ENCODE measurements around the gene MPIG6B.

Gene MPIG6B

GRCh38 chr6:31722173-31722572, 1.0 kb upstream of the MPIG6B start:
- DNase-seq = no peak

- no peak for DNase-seq
Observed at GRCh38 chr6:31723980-31724691, 963 bp downstream of the MPIG6B start.

- no peak for DNase-seq
Observed at GRCh38 chr6:31725502-31726350, 2.6 kb downstream of the MPIG6B start.

- DNase-seq = no peak
Observed at GRCh38 chr6:31727034-31727716, 4.0 kb downstream of the MPIG6B start.

GRCh38 chr6:31727717-31728671, 4.8 kb downstream of the MPIG6B start:
- DNase-seq = no peak

DNA sequence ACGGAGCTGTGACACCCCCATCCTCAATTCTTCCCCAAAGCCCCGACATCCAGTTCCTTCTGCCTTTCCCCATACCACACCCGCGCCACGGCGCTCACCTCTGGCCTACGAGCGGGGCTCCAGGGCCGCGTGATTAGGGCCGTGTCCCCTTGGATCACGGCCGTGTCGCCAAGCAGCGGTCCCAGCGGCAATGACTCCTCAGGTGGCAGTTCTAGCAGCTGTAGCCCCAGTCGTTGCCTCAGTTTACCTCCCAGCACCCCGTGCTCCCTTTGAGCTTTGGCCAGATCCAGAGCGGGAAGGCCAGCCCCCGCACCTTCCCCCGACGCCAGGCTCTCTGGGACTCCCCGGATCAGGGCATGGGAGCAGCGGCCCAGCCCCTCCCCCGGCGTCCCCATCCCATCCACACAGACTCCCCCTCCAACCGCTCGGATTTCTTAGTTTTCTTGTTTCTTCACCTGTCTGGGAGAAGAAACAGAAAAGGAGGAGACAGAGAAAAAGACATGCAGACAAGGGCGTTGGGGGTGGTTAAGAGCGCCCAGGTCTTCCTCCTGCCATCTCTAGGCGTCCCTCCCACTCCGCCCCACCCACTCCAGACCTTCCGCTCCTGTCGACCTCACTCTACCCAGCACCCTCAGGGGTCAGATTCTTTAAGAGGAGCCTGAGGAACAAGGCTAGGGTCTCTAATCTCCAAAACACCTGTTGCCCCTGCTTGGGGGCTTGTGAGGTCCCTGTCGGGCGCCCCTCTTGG, 5.8 kb downstream of the MPIG6B start, which contains the start of gene DDAH2:
DDAH2 (minus strand) TSS at position 533 of the 748 bp plus-strand sequence; CDS start at position 395, 138 bp downstream.
- no peak for DNase-seq

DNA sequence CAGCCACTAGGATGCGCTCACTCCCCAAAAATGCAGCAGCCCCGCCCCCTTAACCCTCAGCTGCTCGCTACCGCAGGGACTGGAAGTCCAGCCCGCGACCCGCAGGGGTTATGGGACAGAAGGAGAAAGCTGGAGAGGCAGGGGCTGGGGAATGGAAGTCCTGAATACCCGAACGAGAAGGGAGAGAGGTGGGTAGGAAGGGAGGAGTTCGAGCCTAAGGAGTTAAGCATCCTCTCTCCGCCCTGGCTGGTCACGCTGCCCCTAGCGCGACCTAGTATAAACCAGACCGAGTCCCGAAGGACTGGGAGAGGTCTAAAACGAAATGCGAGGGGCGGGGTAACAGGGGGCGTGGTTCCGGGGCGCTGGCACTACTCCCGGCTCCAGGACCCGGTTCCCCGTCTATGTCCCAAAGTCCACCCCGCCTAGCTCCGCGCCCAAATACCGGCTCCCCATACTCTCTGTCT, 6.4 kb downstream of the MPIG6B start:
- peak; percentile 71 for DNase-seq

- peak; percentile 56 for DNase-seq
Observed at GRCh38 chr6:31729979-31730630, 6.9 kb downstream of the MPIG6B start.

DNA sequence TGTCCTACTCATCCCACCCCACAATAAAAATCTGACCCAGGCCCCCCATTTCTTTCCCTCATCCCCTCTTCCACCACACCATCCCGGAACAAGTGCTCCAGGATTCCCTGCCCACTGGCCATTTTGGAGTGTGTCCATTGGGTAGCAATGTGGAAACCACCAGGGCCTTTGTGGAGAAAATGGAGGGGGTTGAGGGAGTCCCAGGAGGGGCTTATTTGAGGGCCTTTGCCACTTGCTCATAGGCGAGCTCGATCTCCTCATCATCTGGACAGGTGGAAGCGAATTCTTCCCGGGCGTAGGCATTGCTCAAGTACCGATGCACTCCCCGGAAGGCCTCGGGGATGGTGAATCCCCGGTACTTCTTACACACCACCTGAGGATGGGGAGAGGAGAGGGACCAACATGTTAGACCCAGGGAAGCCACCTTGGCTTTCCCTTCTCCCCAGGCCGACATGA, 7.5 kb downstream of the MPIG6B start:
- no peak for DNase-seq

DNA sequence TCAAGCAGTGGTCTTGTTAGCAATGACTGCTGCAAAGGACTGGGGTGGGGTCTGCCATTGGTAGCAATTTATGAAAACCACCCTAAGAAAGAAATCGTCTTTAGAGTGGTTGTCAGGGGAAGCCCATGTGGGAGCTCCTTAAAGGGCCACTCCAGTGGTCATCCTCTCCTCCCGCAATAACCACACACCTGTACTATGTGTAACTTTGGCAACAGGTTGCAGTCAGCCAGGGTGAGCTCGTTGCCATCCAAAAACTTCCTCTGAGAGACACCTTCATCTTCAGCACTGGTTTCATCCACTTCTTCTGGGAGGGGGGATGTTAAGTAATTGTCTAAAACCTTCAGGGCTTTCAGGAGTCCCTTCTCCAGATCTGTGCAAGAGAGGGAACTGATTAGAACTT, 8.9 kb downstream of the MPIG6B start:
- DNase-seq = no peak

- no peak for DNase-seq
Observed at GRCh38 chr6:31733734-31734133, 10.6 kb downstream of the MPIG6B start.

DNA sequence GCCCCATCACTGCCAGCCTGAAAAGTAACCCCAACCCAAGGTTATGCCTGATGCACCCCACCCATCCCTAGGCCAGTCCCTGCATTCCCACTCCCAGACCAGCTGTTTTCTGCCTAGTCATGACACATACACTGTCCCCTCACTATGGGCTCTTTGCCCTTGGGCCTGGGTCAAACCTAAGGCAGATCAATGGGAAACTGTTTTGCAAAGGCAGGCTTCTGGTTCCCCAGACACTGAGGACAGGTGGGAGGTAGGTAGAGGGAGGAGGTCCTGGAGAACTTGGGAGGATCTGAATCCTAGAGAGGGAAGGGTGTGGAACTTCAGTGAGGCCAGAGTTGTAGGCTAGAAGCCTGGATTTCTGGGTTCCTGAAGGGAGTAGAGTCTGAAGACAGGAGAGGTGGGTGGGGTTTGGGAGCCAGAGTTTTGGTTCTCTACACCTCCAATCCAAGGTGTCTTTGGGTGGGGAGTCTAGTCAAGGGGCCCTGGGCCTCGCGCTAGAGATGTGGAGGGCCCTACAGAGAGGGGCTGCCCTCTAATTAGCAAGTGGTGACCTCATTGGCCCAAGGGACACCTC, 11.2 kb downstream of the MPIG6B start:
- no peak for DNase-seq

- peak; percentile 37 for DNase-seq
Observed at GRCh38 chr6:31734821-31735406, 11.7 kb downstream of the MPIG6B start.

- DNase-seq = peak; percentile 67
Observed at GRCh38 chr6:31736021-31736767, 13.0 kb downstream of the MPIG6B start, which contains the start of gene CLIC1. TSS of gene CLIC1 (minus strand) at chr6:31736530. CDS start at chr6:31736300, 230 bp downstream.

- no peak for DNase-seq
Observed at GRCh38 chr6:31736768-31737314, 13.7 kb downstream of the MPIG6B start.

DNA sequence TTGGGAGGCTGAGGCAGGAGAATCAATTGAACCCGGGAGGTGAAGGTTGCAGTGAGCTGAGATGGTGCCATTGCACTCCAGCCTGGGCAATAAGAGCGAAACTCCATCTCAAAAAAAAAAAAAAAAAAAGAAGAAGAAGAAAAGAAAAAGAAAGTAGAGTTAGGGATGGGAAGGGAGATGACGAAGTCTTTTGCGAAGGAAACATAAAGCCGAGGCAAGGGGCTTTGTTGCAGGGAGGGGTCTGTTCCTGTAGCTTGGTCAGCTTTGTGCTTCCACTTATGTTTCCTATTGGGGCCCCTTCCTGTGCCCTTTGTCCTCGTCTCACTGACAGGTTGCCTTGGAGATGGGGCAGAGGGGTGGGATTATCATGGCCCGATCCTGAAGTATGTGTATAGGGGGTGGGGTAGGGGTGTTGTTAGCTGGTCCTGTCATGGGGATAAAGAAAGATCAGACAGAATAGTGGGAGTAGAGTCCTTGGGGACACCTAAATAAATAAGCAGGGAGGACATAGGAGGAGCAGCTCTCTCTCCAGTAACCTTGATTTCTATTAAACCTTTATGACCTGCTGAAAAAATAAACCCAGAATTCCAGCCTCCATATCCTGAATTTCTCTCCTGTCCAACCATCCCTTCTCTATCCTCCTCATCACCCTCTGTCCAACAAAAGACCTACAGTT, 14.3 kb downstream of the MPIG6B start:
- DNase-seq = no peak

- peak; percentile 46 for DNase-seq
Observed at GRCh38 chr6:31737991-31738979, 15.1 kb downstream of the MPIG6B start.
